SIG-M5 treated with dmso at 0.1 percent for 504 hours (cell line): ENCODE results near the gene RDH13.
A peak's percentile ranks its signal among the peaks of the same experiment; 100 is the strongest.
"Not testable (repeated sequence)": the region's sequence is repeated elsewhere in the genome, so short reads cannot be mapped to it uniquely, and the experiment has no call there.

Experiments used
- DNase-seq: peaks from one replicate; lab custom pipeline; 2025; ENCODE audit not compliant: unreplicated experiment; lab: John Stamatoyannopoulos, UW

RDH13 gene

GRCh38 chr19:55018216-55018615 is 44.7 kb downstream of the RDH13 start:
- no peak for DNase-seq

DNA sequence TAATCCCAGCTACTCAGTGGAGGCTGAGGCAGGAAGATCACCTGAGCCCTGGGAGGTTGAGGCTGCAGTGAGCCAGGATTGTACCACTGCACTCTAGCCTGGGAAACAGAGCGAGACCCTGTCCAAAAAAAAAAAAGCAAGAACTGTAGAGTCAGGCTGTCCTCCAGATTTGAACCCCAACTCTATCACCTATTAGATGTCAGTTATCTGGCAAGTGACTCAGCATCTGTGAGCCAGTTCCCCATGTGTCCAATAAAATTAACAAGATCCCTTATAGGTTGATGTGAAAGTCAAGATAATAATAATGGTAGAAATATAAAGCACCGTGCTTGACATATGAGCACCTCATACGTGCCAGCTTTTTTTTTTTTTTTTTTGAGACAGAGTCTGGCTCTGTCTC is 46.9 kb downstream of the RDH13 start:
- DNase-seq = no peak

DNA sequence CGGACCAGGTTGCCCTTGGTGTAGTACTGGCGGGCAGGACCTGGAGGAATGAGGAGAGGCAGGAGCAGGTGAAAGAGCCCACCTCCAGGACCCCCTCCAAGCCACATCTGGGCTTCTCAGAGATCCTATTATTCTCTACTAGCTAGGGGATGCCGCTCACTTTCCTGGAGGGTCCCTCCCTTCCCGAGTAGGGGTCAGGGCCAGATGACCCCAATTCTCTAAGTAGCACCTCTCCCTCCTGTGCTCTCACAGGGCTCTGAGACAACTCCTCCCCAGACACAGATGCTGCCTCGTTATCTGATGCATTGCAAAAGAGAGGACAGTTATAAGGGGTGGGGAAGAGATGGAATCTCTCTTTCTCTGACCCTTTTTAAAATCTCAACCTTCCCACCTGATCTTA is 47.8 kb downstream of the RDH13 start:
- DNase-seq = no peak

DNA sequence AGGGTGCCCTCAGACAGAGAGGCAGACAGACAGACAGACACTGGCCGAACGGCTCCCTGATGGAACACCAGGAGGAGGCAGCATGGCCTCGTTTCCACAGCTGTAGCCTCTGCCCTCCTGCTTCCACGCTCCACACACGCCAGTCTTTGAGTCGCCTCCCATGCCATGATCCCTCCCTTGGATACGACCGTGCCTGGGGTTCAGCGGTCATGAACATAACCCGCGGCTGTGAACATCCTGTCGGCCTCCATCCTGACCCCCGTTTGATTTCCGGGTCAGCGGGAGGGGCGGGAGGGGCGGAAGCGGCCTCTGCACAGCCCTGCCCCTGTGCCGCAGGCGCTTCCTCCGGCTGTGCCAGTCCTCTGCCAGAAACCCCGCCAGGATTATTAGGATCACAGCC is 48.2 kb downstream of the RDH13 start:
- DNase-seq = no peak

GRCh38 chr19:55013596-55013995 is 49.4 kb downstream of the RDH13 start:
- DNase-seq = no peak

DNA sequence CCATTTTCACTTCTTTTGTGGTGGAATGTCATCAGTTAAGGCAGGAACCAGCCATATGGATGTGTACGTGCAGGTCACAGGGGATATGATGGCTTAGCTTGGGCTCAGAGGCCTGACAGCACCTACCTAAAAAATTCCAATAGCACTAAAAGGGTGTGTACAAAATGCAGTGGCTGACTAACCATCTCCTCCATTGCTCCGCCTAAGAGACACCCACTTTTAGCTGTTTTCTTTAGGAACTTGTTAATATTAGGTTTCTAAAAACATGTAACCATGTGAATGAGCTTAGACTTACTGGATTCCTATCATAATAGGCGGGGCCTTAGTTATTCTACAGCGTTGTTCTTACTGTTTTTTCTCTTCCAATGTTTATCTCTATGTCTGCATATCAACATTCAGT is 50.6 kb downstream of the RDH13 start:
- no peak for DNase-seq

DNA sequence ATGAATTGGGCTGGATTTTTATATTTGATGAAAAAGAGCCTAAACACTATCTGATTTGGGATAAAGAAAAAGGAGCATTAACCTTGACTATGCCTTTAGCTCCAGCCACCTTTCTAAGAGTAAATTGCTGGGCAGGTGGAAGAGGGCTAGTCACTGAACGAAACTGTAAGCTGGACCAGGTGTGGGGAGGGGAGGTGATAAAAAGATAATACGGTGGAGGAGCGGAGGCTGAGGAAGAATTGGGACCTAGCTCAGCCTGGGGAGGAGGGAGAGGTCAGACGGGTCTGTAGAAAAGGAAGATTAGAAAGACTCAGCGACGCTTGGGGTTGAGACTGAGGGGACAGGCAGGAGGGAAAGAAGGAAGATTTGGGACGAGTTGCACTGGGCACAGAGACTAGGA is 52.4 kb downstream of the RDH13 start:
- not testable (repeated sequence) for DNase-seq

- DNase-seq = not testable (repeated sequence)
These were observed 54.2 kb downstream of the RDH13 start for GRCh38 chr19:55008781-55009180.

DNA sequence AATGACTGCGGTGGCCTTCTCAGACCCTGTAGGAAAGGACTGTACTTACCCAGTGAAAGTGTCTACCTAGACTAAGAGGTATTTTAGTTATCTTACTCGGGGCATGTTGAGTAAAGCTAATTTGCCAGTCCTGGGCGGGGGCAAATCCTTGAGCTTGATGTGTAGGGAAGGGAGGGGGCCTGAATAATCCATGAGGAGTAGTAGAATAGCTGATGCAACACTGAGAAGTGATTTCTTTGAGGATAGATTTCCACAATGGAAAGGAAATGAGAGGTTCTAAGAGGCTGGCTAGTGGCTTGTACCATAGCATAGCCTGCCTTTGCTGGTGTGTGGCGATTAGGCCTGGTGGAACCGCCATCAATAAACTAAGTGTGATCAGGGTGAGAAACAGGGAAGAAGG is 54.8 kb downstream of the RDH13 start:
- not testable (repeated sequence) for DNase-seq

DNA sequence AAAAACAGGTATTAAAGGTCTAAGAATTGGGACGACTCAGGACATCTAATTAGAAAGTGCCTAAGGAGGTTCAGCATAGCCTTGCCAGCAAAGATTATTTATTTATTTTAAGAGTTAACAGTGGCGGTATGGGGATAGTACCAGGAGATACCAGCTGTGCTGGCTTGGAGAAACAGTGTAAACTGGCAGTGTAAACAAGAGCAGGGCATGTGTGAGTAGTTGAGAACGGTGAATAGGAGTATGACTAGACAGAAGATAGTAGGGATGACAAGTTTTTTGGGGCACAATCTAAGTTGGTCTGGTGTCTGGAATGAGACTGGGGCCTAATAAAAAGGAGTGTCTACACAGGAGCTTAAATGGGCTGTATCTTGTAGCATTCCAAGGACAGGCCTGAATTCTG is 55.4 kb downstream of the RDH13 start:
- DNase-seq = not testable (repeated sequence)

DNA sequence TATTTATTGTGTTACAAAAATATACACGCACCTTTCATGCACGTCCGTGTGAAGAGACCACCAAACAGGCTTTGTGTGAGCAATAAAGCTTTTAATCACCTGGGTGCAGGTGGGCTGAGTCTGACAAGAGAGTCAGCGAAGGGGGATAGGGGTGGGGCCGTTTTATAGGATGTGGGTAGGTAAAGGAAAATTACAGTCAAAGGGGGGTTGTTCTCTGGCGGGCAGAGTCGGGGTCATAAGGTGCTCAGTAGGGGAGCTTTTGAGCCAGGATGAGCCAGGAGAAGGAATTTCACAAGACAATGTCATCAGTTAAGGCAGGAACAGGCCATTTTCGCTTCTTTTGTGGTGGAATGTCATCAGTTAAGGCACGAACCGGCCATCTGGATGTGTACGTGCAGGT is 56.2 kb downstream of the RDH13 start:
- not testable (repeated sequence) for DNase-seq

GRCh38 chr19:55005684-55006488 is 57.1 kb downstream of the RDH13 start:
- DNase-seq = peak; percentile 98

GRCh38 chr19:55000761-55001160 is 62.2 kb downstream of the RDH13 start:
- DNase-seq = no peak

GRCh38 chr19:54998751-54999239 is 64.2 kb downstream of the RDH13 start:
- DNase-seq = not testable (repeated sequence)

- no peak for DNase-seq
These were observed 67.4 kb downstream of the RDH13 start for GRCh38 chr19:54995561-54995960.
